NCI-H1417 treated with DMSO at 0.1 percent for 48 hours (cell line): Measurements from ENCODE around the gene PPM1H.
"Not testable (repeated sequence)": the region's sequence is repeated elsewhere in the genome, so short reads cannot be mapped to it uniquely, and the experiment has no call there.

Experiments used
- DNase-seq: peaks from one replicate; lab custom pipeline; 2025; lab: John Stamatoyannopoulos, UW

PPM1H gene

GRCh38 chr12:62732861-62733427, 202.0 kb downstream of the PPM1H start:
- no peak for DNase-seq

GRCh38 chr12:62731055-62731820, 203.7 kb downstream of the PPM1H start:
- DNase-seq: no peak

- no peak for DNase-seq
Measured at GRCh38 chr12:62730649-62731048, 204.3 kb downstream of the PPM1H start.

- DNase-seq: not testable (repeated sequence)
Measured at GRCh38 chr12:62729579-62730544, 205.1 kb downstream of the PPM1H start.

- DNase-seq: no peak
Measured at GRCh38 chr12:62728741-62729140, 206.2 kb downstream of the PPM1H start.

GRCh38 chr12:62726471-62726980, 208.4 kb downstream of the PPM1H start:
- DNase-seq: no peak

GRCh38 chr12:62725781-62726180, 209.2 kb downstream of the PPM1H start:
- no peak for DNase-seq

- no peak for DNase-seq
Measured at GRCh38 chr12:62724947-62725451, 210.0 kb downstream of the PPM1H start.

- DNase-seq: no peak
Measured at GRCh38 chr12:62724285-62724684, 210.7 kb downstream of the PPM1H start.

GRCh38 chr12:62722971-62723680, 211.8 kb downstream of the PPM1H start:
- DNase-seq: no peak

GRCh38 chr12:62720661-62721330, 214.2 kb downstream of the PPM1H start:
- no peak for DNase-seq

GRCh38 chr12:62720025-62720424, 214.9 kb downstream of the PPM1H start:
- DNase-seq: no peak

GRCh38 chr12:62718762-62719426, 216.1 kb downstream of the PPM1H start:
- DNase-seq: no peak

GRCh38 chr12:62717643-62718042, 217.3 kb downstream of the PPM1H start:
- no peak for DNase-seq

- DNase-seq: no peak
Measured at GRCh38 chr12:62716866-62717525, 218.0 kb downstream of the PPM1H start.

GRCh38 chr12:62716037-62716436, 218.9 kb downstream of the PPM1H start:
- DNase-seq: no peak

- DNase-seq: no peak
Measured at GRCh38 chr12:62714774-62715721, 219.9 kb downstream of the PPM1H start.

GRCh38 chr12:62714181-62714773, 220.7 kb downstream of the PPM1H start:
- no peak for DNase-seq
